HG02610 (cell line): ENCODE results near the gene OXER1.

Experiments used
- ATAC-seq: cut with Tn5 transposase; IDR thresholded peaks from one replicate; pipeline ENCODE4 v1.9.1; 2021; ENCODE audit warnings: mild to moderate bottlenecking, moderate library complexity; ENCODE audit not compliant: unreplicated experiment

OXER1 gene

DNA sequence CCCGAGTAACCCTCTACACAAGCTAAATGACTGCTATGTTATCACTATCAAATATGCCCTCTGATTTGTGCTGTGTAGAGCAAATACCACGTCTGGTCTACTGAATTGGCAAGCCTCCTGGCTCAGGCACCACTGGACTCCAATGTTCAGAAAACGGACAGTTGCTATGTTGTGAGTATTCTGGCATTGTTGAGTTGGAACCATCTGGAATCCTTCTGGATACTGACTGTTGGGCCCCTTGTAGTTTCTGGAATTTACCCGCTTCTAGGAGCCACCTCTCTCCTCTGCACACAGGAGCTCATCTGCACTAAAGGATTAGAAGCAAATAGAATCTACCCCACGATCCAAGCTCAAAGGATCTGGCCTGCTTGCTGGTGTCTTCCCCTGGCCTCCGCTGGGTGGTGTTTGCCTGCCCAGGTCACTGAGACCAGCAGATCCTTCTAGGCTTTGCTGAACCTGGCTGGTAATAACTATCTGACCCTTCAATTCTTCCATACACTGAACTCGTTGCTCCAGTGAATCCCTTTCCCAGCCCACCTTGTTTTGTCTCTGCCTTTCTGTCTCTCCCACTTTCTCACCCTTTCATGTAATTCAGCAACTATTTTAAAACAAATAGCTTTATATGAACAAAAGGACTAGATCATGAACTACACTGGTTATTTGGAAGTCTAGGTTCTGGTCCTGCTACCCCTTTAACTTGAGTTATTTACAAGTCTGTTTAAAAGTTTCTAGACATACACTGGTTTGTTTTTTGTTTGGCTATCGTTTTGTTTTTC, 30.5 kb upstream of the OXER1 start:
- no peak for ATAC-seq

GRCh38 chr2:42793334-42794270, 29.7 kb upstream of the OXER1 start:
- no peak for ATAC-seq

DNA sequence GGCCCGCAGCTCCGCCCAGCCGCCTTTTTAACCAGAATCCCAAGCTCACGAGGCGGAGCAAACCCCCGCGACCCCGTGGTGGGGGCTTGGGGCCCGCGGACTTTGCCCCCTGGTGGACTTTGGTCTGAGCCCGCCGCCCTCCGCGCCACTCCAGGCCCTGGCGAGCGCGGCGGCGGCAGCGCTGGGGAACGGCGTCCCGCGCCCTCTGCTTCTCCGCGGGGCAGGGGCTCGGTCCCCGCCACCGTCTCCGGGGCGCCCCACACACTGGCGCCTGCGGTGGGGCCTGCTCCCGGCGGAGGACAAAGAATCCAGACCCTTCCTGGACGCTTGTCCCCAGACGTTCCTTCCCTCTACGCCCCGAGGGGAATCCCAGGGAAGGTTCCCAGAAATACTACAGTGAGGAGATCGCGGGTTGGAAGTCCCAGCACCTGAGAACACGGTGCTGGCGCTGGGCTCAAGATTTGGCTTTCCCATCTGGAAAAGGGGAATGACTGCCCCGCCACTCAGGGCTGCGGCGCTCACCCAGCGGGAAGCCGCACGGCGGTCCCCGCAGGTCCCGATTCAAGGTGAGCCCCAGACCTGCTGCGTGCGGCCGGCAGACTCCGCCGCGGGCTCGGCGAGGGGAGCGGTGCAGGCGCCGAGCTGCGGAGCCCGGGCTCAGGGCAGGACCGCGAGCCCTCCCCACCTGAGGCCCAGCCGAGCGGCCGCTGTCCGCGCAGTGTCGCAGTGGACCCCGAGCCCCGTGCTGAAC, 28.8 kb upstream of the OXER1 start, which contains the start of gene HAAO:
Gene HAAO (minus strand): TSS at position 1 of the 751 bp plus-strand sequence. CDS start 47 bp downstream, outside the sequence.
- peak; percentile 20 for ATAC-seq

GRCh38 chr2:42792087-42792582, 28.2 kb upstream of the OXER1 start:
- ATAC-seq, result no peak

GRCh38 chr2:42791606-42792005, 27.7 kb upstream of the OXER1 start:
- ATAC-seq, result no peak

- no peak for ATAC-seq
These were observed 25.8 kb upstream of the OXER1 start for GRCh38 chr2:42789751-42790150.

DNA sequence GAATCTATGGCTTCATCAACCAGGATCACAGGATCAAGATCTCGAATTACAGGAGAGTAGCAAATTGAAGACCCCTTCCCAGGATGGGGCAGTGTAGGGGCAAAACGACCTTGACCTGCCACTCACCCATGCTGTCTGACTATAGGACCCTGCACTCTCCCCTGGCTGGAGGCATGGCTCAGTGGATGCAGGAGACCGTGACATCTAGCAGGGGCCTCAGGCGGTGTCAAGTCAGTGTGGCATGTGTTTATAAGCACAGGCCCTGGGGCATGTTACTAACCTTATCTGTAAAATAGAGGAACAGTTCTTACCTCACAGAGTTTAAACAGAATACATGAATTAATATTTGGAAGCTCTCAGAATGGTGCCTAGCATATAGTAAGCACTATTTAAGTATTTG, 24.9 kb upstream of the OXER1 start:
- ATAC-seq, result no peak

- no peak for ATAC-seq
These were observed 24.5 kb upstream of the OXER1 start for GRCh38 chr2:42788478-42788793.

GRCh38 chr2:42787788-42788477, 24.0 kb upstream of the OXER1 start:
- ATAC-seq, result no peak

- ATAC-seq, result no peak
These were observed 23.5 kb upstream of the OXER1 start for GRCh38 chr2:42787424-42787787.

DNA sequence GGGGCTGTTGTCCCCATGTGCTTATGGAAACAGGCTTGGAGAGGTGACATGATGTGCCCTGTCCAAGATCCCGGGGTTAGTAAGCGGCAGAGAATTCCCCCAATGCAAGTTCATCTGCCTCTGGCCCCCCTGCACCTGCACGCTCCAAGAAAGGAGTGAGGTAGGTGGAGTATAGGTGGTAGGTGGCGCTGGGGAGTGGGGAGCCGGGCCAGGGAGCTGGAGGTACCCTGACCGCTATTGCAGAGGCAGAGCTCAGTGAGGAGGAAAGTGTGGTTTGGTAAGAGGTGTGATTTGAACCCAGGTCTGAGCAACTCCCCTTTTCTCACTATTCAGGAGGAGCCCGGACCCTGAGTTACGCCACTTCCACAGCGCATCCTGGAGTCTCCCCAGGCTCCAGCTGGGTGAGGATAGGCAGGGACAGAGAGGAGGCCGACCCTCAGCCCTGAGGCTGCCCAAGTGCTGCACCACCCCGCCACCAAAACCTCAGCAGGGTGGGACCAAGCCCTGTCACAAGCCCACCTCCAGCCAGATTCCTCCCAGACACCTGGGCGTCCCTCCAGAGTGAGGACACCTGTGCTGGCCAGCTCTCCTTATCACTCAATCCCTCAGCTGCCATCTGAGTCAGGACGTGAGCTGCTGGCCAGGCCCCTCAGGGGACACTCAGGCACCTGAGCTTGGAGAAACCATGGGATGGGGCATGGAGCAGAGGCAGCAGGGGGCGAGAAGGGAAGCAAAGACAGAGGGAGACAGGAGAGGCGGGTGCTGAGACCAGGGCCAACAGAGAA, 22.8 kb upstream of the OXER1 start:
- no peak for ATAC-seq

GRCh38 chr2:42784204-42784880, 20.4 kb upstream of the OXER1 start:
- no peak for ATAC-seq

GRCh38 chr2:42783511-42783910, 19.6 kb upstream of the OXER1 start:
- no peak for ATAC-seq

DNA sequence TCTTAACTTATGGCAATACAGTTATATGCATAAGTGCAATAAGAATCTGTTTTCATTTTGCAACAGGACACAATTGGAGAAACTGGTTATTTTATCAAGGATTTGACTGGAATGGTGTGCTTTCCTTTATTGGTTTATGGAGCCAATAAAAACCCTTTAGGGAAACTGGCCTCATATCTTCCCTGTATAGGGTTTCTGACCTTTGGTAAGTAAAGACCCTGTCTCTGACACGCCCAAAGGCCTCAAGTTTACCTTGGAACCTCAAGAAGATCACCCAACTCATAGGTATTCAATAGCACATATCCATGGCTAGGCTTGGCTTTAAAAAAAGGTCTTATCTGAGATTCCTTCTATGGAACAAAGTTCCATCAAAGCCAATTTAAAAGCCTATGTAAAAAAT, 17.2 kb upstream of the OXER1 start:
- ATAC-seq, result no peak

DNA sequence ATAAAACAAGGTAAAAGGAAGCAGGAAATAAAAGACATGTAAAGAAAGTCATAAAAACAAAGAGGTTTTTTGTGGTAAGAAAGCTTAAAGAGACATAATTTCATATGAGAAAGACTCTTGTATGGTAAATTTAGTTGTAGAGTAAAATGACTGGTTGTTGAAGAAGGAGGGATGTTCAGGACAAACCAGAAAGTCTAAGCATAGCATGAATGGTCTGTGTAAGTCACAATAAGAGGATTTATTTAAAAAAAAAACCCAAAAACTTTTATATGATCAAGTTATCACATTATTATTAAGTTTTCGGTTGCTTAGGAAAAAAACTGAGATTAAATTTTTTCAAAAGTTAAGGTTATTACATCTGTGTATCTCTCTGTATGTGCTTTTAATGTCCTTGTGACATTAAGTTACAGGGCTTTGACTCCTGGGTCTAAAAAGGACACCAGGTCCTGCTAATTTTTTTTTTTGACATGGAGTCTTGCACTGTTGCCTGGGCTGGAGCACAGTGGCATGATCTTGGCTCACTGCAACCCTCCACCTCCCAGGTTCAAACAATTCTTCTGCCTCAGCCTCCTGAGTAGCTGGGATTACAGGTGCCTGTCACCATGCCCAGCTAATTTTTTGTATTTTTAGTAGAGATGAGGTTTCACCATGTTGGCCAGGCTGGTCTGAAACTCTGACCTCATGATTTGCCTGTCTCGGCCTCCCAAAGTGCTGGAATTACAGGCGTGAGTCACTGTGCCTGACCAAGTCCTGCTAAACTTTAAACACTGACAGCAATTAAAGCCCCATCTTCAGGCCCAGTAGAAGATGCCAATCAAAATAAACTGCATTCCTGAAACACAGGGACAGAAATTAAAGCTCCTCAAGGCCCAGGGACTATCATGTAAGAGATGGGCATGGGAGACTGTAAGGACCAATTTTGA, 14.2 kb upstream of the OXER1 start:
- no peak for ATAC-seq

GRCh38 chr2:42775810-42776209, 11.9 kb upstream of the OXER1 start:
- ATAC-seq, result no peak

GRCh38 chr2:42775186-42775585, 11.3 kb upstream of the OXER1 start:
- no peak for ATAC-seq

- no peak for ATAC-seq
These were observed 7.7 kb upstream of the OXER1 start for GRCh38 chr2:42771546-42772153.
